Measurements from ENCODE around the gene TEX22. TPM values are rescaled to one million over a fixed set of nuclear protein-coding genes. Genes with fewer than 3 reads are reported as not detected.

The TEX22 gene
- total and polyA plus RNA-seq, 7 donors, result 0.50 TPM; not detected in 6

DNA sequence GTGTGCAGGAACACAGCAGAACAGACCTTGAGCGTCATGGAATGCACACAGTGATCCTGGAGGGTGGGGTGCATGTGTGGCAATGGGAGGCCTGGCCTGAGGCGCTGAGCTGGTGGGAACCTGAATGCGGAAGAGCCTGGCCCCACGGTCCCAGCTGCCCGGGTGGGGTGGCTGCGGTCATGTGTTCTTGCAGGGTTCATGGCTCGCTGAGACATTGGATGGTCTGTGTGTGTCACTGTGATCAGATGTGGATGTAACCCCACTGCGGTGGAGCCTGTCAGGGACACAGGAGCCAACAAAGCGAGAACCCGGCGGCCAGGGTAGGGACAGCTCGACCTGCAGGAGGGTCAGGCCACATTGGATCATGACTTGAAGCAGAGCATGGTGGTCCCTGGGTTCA, 44.5 kb downstream of the TEX22 start:
- no peak for DNase-seq
- Histone ChIP-seq H3K4me3 (no peak overlapping the region), H3K36me3 (peaks cover 0 to 25% (median 4%) of the 10 kb centered on the region in 4 donors), H3K27me3 (no peaks in the 10 kb centered on the region), H3K4me1 (peaks cover 0 to 8% (median under 1%) of the 10 kb centered on the region in 4 donors), H3K27ac (no peak overlapping the region), H3K9me3 (no peaks in the 10 kb centered on the region)
- intact Hi-C loops (cut with DNase I), result no loop called here
- TF ChIP-seq POLR2AphosphoS5 (IDR thresholded peaks at IDR 0.05) (no peak), EP300 (IDR thresholded peaks at IDR 0.05) (no peak), POLR2A (IDR thresholded peaks at IDR 0.05) (no peak)
- TF ChIP-seq, protein P1, sequence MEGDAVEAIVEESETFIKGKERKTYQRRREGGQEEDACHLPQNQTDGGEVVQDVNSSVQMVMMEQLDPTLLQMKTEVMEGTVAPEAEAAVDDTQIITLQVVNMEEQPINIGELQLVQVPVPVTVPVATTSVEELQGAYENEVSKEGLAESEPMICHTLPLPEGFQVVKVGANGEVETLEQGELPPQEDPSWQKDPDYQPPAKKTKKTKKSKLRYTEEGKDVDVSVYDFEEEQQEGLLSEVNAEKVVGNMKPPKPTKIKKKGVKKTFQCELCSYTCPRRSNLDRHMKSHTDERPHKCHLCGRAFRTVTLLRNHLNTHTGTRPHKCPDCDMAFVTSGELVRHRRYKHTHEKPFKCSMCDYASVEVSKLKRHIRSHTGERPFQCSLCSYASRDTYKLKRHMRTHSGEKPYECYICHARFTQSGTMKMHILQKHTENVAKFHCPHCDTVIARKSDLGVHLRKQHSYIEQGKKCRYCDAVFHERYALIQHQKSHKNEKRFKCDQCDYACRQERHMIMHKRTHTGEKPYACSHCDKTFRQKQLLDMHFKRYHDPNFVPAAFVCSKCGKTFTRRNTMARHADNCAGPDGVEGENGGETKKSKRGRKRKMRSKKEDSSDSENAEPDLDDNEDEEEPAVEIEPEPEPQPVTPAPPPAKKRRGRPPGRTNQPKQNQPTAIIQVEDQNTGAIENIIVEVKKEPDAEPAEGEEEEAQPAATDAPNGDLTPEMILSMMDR (IDR thresholded peaks at IDR 0.05), result no peak
- 88 to 89% methylated on average over 12 of the region's 12 CpGs for WGBS, 2 donors

DNA sequence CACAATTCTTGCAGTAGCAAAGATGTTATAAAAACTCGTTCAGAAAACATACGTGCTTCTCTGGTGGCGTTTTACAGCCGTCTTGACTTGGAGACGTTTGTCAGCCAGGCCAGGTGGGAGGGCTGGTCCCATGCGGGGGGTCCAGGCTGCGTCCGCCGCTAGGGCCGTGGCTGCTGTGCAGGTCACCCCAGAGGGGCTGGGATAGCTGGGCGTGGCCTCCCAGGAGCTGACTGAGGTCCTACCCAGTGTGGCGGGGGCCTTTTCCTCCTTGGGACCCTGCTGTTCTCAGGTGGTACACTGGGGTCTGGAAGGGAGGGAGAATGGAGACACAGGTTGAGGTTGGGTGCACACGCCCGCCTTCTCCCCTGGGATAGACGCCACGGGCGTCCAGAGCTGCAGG, 46.5 kb downstream of the TEX22 start:
- H3K4me1 ChIP-seq, result peaks cover 0 to 16% (median 12%) of the 10 kb centered on the region in 4 donors
- H3K27me3 ChIP-seq, result no peaks in the 10 kb centered on the region
- 88 to 90% methylated on average over 17 of the region's 17 CpGs for WGBS, 2 donors
- H3K9me3 ChIP-seq, result no peaks in the 10 kb centered on the region
- no peak overlapping the region for H3K27ac ChIP-seq
- intact Hi-C loops (cut with DNase I), result loop anchor here (5.0 kb wide), 1 partner anchor 82 kb away; the partner anchor contains the start of gene TMEM121
- H3K4me3 ChIP-seq, result no peak overlapping the region
- peaks cover 0 to 22% (median under 1%) of the 10 kb centered on the region in 4 donors for H3K36me3 ChIP-seq
- TF ChIP-seq POLR2AphosphoS5 (IDR thresholded peaks at IDR 0.05) (no peak), EP300 (IDR thresholded peaks at IDR 0.05) (no peak), POLR2A (IDR thresholded peaks at IDR 0.05) (no peak)
- TF ChIP-seq, protein P1 (IDR thresholded peaks at IDR 0.05), result no peak
- DNase-seq, result no peak

GRCh38 chr14:105445290-105445689, 47.0 kb downstream of the TEX22 start:
- Histone ChIP-seq H3K9me3 (no peaks in the 10 kb centered on the region), H3K36me3 (peaks cover 4 to 22% (median 5%) of the 10 kb centered on the region in 4 donors), H3K4me1 (peaks cover 0 to 16% (median 12%) of the 10 kb centered on the region in 4 donors), H3K4me3 (no peak overlapping the region), H3K27me3 (no peaks in the 10 kb centered on the region), H3K27ac (no peak overlapping the region)
- TF ChIP-seq EP300 (IDR thresholded peaks at IDR 0.05), result no peak
- TF ChIP-seq, protein P1 (IDR thresholded peaks at IDR 0.05), result no peak
- no peak for TF ChIP-seq POLR2AphosphoS5 (IDR thresholded peaks at IDR 0.05)
- TF ChIP-seq POLR2A (IDR thresholded peaks at IDR 0.05), result no peak
- intact Hi-C loops (cut with DNase I), result loop anchor here (5.0 kb wide), 1 partner anchor 82 kb away; the partner anchor contains the start of gene TMEM121
- DNase-seq, result no peak
- 90 to 91% methylated on average over 24 of the region's 24 CpGs for WGBS, 2 donors

GRCh38 chr14:105445901-105446845, 47.8 kb downstream of the TEX22 start:
- H3K36me3 ChIP-seq, result peaks cover 10 to 28% (median 13%) of the 10 kb centered on the region in 4 donors
- intact Hi-C loops (cut with DNase I), result loop anchor here (5.0 kb wide), 1 partner anchor 81 kb away; the partner anchor contains the start of gene TMEM121
- 93 to 94% methylated on average over 26 of the region's 26 CpGs for WGBS, 2 donors

More at GRCh38 chr14:105445901-105446845, 47.8 kb downstream of the TEX22 start:
- no peaks in the 10 kb centered on the region for H3K27me3 ChIP-seq
- DNase-seq, result no peak
- H3K9me3 ChIP-seq, result no peaks in the 10 kb centered on the region
- H3K4me3 ChIP-seq, result no peak overlapping the region
- no peak for TF ChIP-seq POLR2AphosphoS5 (IDR thresholded peaks at IDR 0.05)
- TF ChIP-seq, protein P1 (IDR thresholded peaks at IDR 0.05), result no peak
- no peak for TF ChIP-seq POLR2A (IDR thresholded peaks at IDR 0.05)
- TF ChIP-seq EP300 (IDR thresholded peaks at IDR 0.05), result no peak
- H3K27ac ChIP-seq, result no peak overlapping the region
- peaks cover 0 to 16% (median 12%) of the 10 kb centered on the region in 4 donors for H3K4me1 ChIP-seq

Measured in sigmoid colon (tissue), 7 donors.